Fibroblast of mammary gland (primary cell): ENCODE measurements around the gene ATP13A1.
"Not testable (repeated sequence)": the region's sequence is repeated elsewhere in the genome, so short reads cannot be mapped to it uniquely, and the experiment has no call there.

Experiments used
- DNase-seq: peaks from one replicate; pipeline ENCODE4 v3.0.0-alpha.2; 2010; ENCODE audit warnings: low read depth
- H3K4me3 ChIP-seq: 2 replicates; pipeline ENCODE4 v1.5.1; 2011; ENCODE audit warnings: low read depth, mild to moderate bottlenecking, low read length, moderate library complexity; ENCODE audit not compliant: control insufficient read depth
- CTCF ChIP-seq: conservative IDR thresholded peaks from 2 replicates; pipeline ENCODE4 v1.5.1; 2011; ENCODE audit warnings: low read depth, low read length, inconsistent platforms; ENCODE audit not compliant: control insufficient read depth, insufficient read depth

Gene ATP13A1

DNA sequence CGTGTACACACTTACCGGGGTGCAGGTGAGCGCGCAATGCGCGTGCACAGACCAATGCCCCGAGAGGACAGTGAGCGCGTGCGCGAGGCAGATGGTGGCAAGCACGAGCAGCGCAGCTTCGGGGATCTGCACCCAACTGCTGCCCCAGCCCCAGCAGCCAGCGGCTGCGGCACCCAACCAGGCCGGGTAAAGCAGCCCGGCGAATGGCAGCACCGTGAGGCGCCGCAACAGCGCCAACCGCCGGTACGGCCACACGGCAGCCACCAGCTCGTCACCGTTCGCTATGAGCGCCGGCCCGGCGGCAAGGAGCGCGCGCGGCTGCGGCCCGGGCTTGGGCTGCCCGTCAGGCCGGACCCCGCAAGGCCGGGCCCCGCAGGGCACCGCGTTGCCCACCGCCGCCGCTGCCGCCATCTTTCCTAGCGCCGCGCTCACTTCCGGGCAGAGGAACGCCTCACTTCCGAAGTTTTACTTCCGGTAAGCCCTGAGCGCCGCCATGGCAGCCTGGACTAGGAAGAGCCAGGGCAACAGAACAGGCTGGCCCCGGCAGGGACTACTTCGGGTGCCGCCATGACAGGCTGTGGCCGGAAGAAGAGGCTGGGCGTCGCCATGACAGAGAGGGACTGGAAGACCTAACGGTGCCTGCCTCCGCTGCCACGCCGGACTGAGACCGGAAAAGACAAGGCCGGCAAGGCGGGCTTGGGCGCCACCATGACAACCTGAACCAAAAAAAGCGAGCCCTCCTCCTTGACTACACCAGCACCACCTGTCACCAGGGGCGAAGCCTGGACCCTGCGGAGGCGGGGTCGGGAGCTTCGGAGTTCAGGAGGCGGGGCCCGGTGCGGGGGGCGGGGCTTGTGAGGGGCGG lies at the start of gene ATP13A1:
Gene ATP13A1, minus strand, starts transcription at position 421 of the 865 bp plus-strand sequence. Its CDS starts 10 bp downstream, at position 411.
- peak; percentile 96 for DNase-seq
- TF ChIP-seq CTCF: no peak
- peak within 1 kb of the TSS; percentile 88 for H3K4me3 ChIP-seq

- TF ChIP-seq CTCF: no peak
- DNase-seq: peak; percentile 7
- H3K4me3 ChIP-seq: no peak overlapping the region
Measured at GRCh38 chr19:19711934-19712828, 48.7 kb upstream of the ATP13A1 start.

DNA sequence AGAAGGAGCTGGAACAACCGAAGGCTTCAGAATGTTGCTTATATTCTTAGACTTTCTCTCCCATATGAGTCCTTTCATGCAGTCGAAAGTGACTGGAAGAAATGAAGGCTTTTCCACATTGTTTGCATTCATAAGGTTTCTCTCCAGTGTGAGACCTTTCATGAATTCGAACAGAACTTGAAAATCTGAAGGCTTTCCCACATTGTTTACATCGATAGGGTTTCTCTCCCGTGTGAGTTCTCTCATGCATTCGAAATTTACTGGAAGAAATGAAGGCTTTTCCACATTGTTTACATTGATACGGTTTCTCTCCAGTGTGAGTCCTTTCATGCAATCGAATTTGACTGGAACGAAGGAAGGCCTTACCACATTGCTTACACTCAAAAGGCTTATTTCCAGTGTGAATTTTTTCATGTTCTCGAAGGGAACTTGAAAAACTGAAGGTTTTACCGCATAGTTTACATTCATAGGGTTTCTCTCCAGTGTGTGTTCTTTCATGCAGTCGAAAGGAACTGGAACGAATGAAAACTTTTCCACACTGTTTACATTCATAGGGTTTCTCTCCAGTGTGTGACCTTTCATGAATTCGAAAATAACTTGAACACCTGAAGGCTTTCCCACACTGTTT lies 47.9 kb upstream of the ATP13A1 start:
- no peak for DNase-seq
- TF ChIP-seq CTCF: no peak
- H3K4me3 ChIP-seq: no peak overlapping the region

GRCh38 chr19:19710506-19710905 lies 47.0 kb upstream of the ATP13A1 start:
- no peak for DNase-seq
- no peak overlapping the region for H3K4me3 ChIP-seq
- no peak for TF ChIP-seq CTCF

DNA sequence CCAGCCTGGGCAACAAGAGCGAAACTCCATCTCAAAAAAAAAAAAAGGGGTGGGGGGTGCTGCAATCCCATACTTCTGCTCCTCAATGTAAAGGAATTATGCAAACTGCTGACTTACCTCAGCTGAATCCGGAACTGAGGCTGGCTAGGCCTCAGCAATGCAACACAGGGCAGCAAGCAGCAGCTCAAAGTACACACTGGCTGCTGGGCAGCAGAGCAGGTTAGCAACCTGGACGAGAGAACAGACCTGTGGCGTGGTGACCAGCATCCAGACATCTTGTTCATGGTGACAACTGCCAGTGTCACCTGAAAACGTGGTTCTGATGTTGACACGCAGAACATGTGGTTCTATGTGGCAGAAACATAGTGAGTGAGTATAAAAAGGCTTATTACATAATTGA lies 41.4 kb upstream of the ATP13A1 start:
- no peak for TF ChIP-seq CTCF
- no peak overlapping the region for H3K4me3 ChIP-seq
- DNase-seq: no peak

- not testable (repeated sequence) for DNase-seq, H3K4me3 ChIP-seq
Measured at GRCh38 chr19:19700493-19700892, 37.0 kb upstream of the ATP13A1 start.
